Ishikawa (cell line): ENCODE results near the gene DLEU7.

Source experiments
- CEBPB ChIP-seq: IDR thresholded peaks from 2 replicates; pipeline ENCODE4 v1.6.1; 2012
- CREB1 ChIP-seq: IDR thresholded peaks from 2 replicates; pipeline ENCODE4 v1.6.1; 2012; ENCODE audit warnings: low read depth
- EGR1 ChIP-seq: IDR thresholded peaks from 2 replicates; pipeline ENCODE4 v1.6.1; 2012
- EP300 ChIP-seq: IDR thresholded peaks from 2 replicates; pipeline ENCODE4 v1.6.1; 2012; ENCODE audit warnings: borderline replicate concordance
- NFIC ChIP-seq: IDR thresholded peaks from 2 replicates; pipeline ENCODE4 v1.6.1; 2012
- RAD21 ChIP-seq: IDR thresholded peaks from 2 replicates; pipeline ENCODE4 v1.6.1; 2012; ENCODE audit warnings: low read depth
- REST ChIP-seq: IDR thresholded peaks from 2 replicates; pipeline ENCODE4 v1.6.1; 2012; ENCODE audit warnings: low read depth, mild to moderate bottlenecking
- TAF1 ChIP-seq: IDR thresholded peaks from 2 replicates; pipeline ENCODE4 v1.6.1; 2012; ENCODE audit warnings: low read depth, mild to moderate bottlenecking
- TCF12 ChIP-seq: IDR thresholded peaks from 2 replicates; pipeline ENCODE4 v1.6.1; 2012; ENCODE audit warnings: low read depth
- TEAD4 ChIP-seq: IDR thresholded peaks from 2 replicates; pipeline ENCODE4 v1.6.1; 2012
- YY1 ChIP-seq: IDR thresholded peaks from 2 replicates; pipeline ENCODE4 v1.6.1; 2012; ENCODE audit warnings: low read depth
- ZBTB7A ChIP-seq: IDR thresholded peaks from 2 replicates; pipeline ENCODE4 v1.6.1; 2012; ENCODE audit warnings: low read depth
- TF ChIP-seq, protein P1 (sequence below): IDR thresholded peaks from 2 replicates; pipeline ENCODE4 v1.6.1; 2012
- TF ChIP-seq, protein P2 (sequence below): IDR thresholded peaks from 2 replicates; pipeline ENCODE4 v1.6.1; 2012

DNA sequence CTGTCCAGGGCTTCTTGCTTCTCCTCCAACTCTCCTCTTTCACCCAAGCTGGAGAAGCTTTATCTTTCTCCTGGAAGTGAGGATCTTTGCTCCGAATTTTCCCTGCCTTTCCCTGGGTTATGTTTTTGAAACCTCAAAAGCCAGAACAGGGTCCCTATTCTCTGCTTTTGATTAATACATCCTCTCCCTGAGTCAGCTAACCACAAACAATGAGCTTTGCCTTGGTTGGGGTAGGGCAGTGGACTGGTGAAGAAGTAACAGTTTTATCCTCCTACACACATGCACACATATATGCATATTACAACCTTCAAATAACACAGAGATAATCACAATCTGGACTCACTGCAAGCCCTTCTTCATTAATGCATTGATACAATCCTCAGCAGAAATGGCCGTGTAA lies 44.6 kb downstream of the DLEU7 start:
- TF ChIP-seq ZBTB7A, result no peak
- no peak for TF ChIP-seq EP300
- no peak for TF ChIP-seq TEAD4
- TF ChIP-seq, protein P1, sequence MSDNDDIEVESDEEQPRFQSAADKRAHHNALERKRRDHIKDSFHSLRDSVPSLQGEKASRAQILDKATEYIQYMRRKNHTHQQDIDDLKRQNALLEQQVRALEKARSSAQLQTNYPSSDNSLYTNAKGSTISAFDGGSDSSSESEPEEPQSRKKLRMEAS, result no peak
- TF ChIP-seq RAD21, result no peak
- TF ChIP-seq NFIC, result no peak
- no peak for TF ChIP-seq TAF1
- no peak for TF ChIP-seq REST
- TF ChIP-seq EGR1, result no peak
- no peak for TF ChIP-seq YY1
- no peak for TF ChIP-seq CEBPB
- no peak for TF ChIP-seq CREB1
- TF ChIP-seq, protein P2, sequence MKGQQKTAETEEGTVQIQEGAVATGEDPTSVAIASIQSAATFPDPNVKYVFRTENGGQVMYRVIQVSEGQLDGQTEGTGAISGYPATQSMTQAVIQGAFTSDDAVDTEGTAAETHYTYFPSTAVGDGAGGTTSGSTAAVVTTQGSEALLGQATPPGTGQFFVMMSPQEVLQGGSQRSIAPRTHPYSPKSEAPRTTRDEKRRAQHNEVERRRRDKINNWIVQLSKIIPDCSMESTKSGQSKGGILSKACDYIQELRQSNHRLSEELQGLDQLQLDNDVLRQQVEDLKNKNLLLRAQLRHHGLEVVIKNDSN, result no peak
- TF ChIP-seq TCF12, result no peak
